ENCODE results near the gene AIP.

AIP gene

GRCh38 chr11:67493548-67494370 is 10.9 kb downstream of the AIP start:
- H3K27me3 ChIP-seq (ENCODE audit: control insufficient read depth, insufficient read depth, low read length): no peaks in the 10 kb centered on the region
- H3K9ac ChIP-seq (ENCODE audit: low read length): no peak overlapping the region
- no peaks in the 10 kb centered on the region for H3K36me3 ChIP-seq (ENCODE audit: control insufficient read depth, insufficient read depth, low read length)
- no peaks in the 10 kb centered on the region for H3K4me1 ChIP-seq (ENCODE audit: control insufficient read depth, insufficient read depth, low read length)
- no peaks in the 10 kb centered on the region for H3K9me3 ChIP-seq (ENCODE audit: control insufficient read depth, low read length)
- H3K4me3 ChIP-seq (ENCODE audit: low read length): no peak overlapping the region

GRCh38 chr11:67494371-67495233 is 11.8 kb downstream of the AIP start:
- no peak overlapping the region for H3K4me3 ChIP-seq (ENCODE audit: low read length)
- H3K9me3 ChIP-seq (ENCODE audit: control insufficient read depth, low read length): no peaks in the 10 kb centered on the region
- no peak overlapping the region for H3K9ac ChIP-seq (ENCODE audit: low read length)
- H3K4me1 ChIP-seq (ENCODE audit: control insufficient read depth, insufficient read depth, low read length): no peaks in the 10 kb centered on the region
- H3K36me3 ChIP-seq (ENCODE audit: control insufficient read depth, insufficient read depth, low read length): no peaks in the 10 kb centered on the region
- no peaks in the 10 kb centered on the region for H3K27me3 ChIP-seq (ENCODE audit: control insufficient read depth, insufficient read depth, low read length)

GRCh38 chr11:67495234-67496005 is 12.6 kb downstream of the AIP start:
- no peak overlapping the region for H3K4me3 ChIP-seq (ENCODE audit: low read length)
- no peak overlapping the region for H3K9ac ChIP-seq (ENCODE audit: low read length)
- H3K4me1 ChIP-seq (ENCODE audit: control insufficient read depth, insufficient read depth, low read length): no peaks in the 10 kb centered on the region
- H3K36me3 ChIP-seq (ENCODE audit: control insufficient read depth, insufficient read depth, low read length): no peaks in the 10 kb centered on the region
- no peaks in the 10 kb centered on the region for H3K9me3 ChIP-seq (ENCODE audit: control insufficient read depth, low read length)
- H3K27me3 ChIP-seq (ENCODE audit: control insufficient read depth, insufficient read depth, low read length): no peaks in the 10 kb centered on the region

- Histone ChIP-seq H3K9ac (ENCODE audit: low read length) (no peak overlapping the region), H3K4me1 (ENCODE audit: control insufficient read depth, insufficient read depth, low read length) (no peaks in the 10 kb centered on the region), H3K36me3 (ENCODE audit: control insufficient read depth, insufficient read depth, low read length) (no peaks in the 10 kb centered on the region), H3K9me3 (ENCODE audit: control insufficient read depth, low read length) (no peaks in the 10 kb centered on the region), H3K4me3 (ENCODE audit: low read length) (no peak overlapping the region), H3K27me3 (ENCODE audit: control insufficient read depth, insufficient read depth, low read length) (no peaks in the 10 kb centered on the region)
Observed at GRCh38 chr11:67496113-67496512, 13.3 kb downstream of the AIP start.

DNA sequence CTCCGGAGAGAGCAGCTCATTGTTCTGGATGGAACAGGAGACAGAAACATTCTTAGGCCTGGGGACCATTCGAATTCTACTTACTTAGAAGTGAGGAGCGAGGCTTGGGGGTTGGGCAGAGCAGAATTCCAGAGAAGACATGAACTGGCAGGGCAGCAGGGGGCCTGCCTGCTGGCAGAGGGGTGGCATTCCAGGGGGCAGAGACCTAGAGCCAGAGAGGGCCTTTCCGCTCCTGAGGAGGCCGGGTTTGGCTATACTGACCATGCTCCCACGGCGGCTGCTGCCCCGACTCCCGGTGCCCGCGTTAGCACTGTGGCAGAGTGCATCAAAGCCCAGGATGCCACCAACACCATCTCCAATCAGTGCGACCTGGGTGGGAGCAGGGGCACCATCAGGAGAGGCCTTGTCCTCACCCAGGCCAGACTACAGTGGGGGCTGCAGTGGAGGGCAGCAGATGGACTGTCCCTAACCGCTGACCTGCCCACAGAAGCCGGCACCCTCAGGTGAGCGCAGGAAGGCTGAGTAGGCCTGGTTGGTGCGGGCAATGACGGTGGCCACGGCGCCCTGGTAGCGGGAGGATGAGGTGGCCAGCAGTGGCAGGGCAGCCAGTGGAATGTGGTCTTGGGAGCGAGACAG is 14.9 kb downstream of the AIP start:
- H3K27me3 ChIP-seq (ENCODE audit: control insufficient read depth, insufficient read depth, low read length): no peaks in the 10 kb centered on the region
- H3K9me3 ChIP-seq (ENCODE audit: control insufficient read depth, low read length): no peaks in the 10 kb centered on the region
- no peaks in the 10 kb centered on the region for H3K4me1 ChIP-seq (ENCODE audit: control insufficient read depth, insufficient read depth, low read length)
- no peak overlapping the region for H3K9ac ChIP-seq (ENCODE audit: low read length)
- H3K4me3 ChIP-seq (ENCODE audit: low read length): no peak overlapping the region
- H3K36me3 ChIP-seq (ENCODE audit: control insufficient read depth, insufficient read depth, low read length): no peaks in the 10 kb centered on the region

DNA sequence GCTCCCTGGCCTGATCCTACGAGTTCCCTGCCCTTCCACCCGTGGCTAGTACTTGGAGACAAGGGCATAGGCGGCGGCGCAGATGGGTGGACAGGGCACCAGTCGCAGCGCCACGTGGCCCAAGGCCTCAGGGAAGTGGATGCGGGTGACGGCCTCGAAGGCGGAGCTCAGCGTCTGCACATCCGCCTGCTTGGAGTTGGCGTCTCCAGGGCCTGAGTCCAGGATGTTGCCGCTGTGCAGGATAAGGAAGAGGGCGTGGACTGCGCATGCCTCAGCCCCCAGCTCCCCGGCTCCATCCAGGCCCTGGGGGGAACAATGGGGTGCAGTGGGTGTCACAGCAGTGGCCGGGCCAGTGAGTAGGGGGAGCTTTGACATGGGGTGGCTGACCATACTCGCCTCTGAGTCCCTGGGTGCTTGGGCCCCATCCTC is 15.7 kb downstream of the AIP start:
- Histone ChIP-seq H3K4me3 (ENCODE audit: low read length) (no peak overlapping the region), H3K9ac (ENCODE audit: low read length) (no peak overlapping the region), H3K27me3 (ENCODE audit: control insufficient read depth, insufficient read depth, low read length) (no peaks in the 10 kb centered on the region), H3K4me1 (ENCODE audit: control insufficient read depth, insufficient read depth, low read length) (peaks cover 3% of the 10 kb centered on the region), H3K9me3 (ENCODE audit: control insufficient read depth, low read length) (no peaks in the 10 kb centered on the region), H3K36me3 (ENCODE audit: control insufficient read depth, insufficient read depth, low read length) (no peaks in the 10 kb centered on the region)

- no peaks in the 10 kb centered on the region for H3K27me3 ChIP-seq (ENCODE audit: control insufficient read depth, insufficient read depth, low read length)
- no peak overlapping the region for H3K9ac ChIP-seq (ENCODE audit: low read length)
- H3K36me3 ChIP-seq (ENCODE audit: control insufficient read depth, insufficient read depth, low read length): no peaks in the 10 kb centered on the region
- H3K9me3 ChIP-seq (ENCODE audit: control insufficient read depth, low read length): no peaks in the 10 kb centered on the region
- no peak overlapping the region for H3K4me3 ChIP-seq (ENCODE audit: low read length)
- H3K4me1 ChIP-seq (ENCODE audit: control insufficient read depth, insufficient read depth, low read length): peaks cover 8% of the 10 kb centered on the region
Observed at GRCh38 chr11:67499808-67500483, 17.1 kb downstream of the AIP start.

DNA sequence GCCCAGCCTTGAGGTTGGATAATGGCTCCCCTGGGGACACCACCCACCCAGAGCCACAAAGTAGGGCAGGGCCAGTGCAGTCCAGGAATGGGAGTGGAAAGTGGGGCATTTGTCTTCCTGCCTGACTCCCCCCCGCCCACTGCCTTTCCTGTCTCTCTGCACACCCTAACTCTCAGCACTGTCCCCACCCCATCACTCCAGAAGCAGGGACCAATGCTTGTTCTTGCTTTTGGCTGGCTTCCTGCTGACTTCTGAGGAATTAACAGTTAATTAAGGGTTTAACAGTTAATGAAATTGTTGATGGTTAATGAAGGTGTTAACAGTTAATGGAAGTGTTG is 17.6 kb downstream of the AIP start:
- Histone ChIP-seq H3K36me3 (ENCODE audit: control insufficient read depth, insufficient read depth, low read length) (no peaks in the 10 kb centered on the region), H3K9me3 (ENCODE audit: control insufficient read depth, low read length) (no peaks in the 10 kb centered on the region), H3K27me3 (ENCODE audit: control insufficient read depth, insufficient read depth, low read length) (no peaks in the 10 kb centered on the region), H3K4me3 (ENCODE audit: low read length) (no peak overlapping the region), H3K4me1 (ENCODE audit: control insufficient read depth, insufficient read depth, low read length) (peaks cover 10% of the 10 kb centered on the region), H3K9ac (ENCODE audit: low read length) (no peak overlapping the region)

GRCh38 chr11:67500831-67501715 is 18.2 kb downstream of the AIP start:
- Histone ChIP-seq H3K27me3 (ENCODE audit: control insufficient read depth, insufficient read depth, low read length) (no peaks in the 10 kb centered on the region), H3K36me3 (ENCODE audit: control insufficient read depth, insufficient read depth, low read length) (no peaks in the 10 kb centered on the region), H3K9me3 (ENCODE audit: control insufficient read depth, low read length) (no peaks in the 10 kb centered on the region), H3K9ac (ENCODE audit: low read length) (no peak overlapping the region), H3K4me1 (ENCODE audit: control insufficient read depth, insufficient read depth, low read length) (peaks cover 16% of the 10 kb centered on the region), H3K4me3 (ENCODE audit: low read length) (no peak overlapping the region)

- Histone ChIP-seq H3K27me3 (ENCODE audit: control insufficient read depth, insufficient read depth, low read length) (no peaks in the 10 kb centered on the region), H3K4me3 (ENCODE audit: low read length) (no peak overlapping the region), H3K4me1 (ENCODE audit: control insufficient read depth, insufficient read depth, low read length) (peaks cover 24% of the 10 kb centered on the region), H3K9ac (ENCODE audit: low read length) (no peak overlapping the region), H3K36me3 (ENCODE audit: control insufficient read depth, insufficient read depth, low read length) (no peaks in the 10 kb centered on the region), H3K9me3 (ENCODE audit: control insufficient read depth, low read length) (no peaks in the 10 kb centered on the region)
Observed at GRCh38 chr11:67501854-67502253, 19.0 kb downstream of the AIP start.

All from mucosa of stomach (tissue), 1 donor.